ENCODE data around the gene ALG3.

Gene ALG3

DNA sequence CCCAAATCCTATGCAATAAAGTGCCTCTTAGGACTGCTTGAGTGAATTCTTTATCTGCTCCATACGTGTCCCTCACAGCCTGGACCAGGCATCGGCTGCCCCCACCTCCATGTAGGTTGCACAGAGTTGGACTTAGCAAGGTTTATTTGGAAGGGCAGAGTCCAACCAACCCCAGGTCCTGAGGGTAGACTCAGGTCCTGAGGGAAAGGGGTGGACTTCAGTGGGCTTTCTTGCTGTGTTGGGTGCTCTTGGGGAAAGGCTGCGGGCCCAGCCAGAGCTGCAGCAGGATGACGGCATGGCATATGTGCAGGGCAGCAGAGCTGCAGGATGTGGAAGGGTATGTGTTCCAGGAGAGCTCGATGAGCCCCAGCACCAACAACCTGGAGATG is 6.5 kb downstream of the ALG3 start:
- TF ChIP-seq CTCF (conservative IDR thresholded peaks at IDR 0.05; ENCODE audit: low read depth, low read length): no peak
- DNase-seq (ENCODE audit: low read depth): no peak
- H3K4me3 ChIP-seq (ENCODE audit: low read length): no peak overlapping the region

GRCh38 chr3:184241447-184242296 is 7.1 kb downstream of the ALG3 start:
- TF ChIP-seq CTCF (conservative IDR thresholded peaks at IDR 0.05; ENCODE audit: low read depth, low read length): peak; percentile 79
- no peak for DNase-seq (ENCODE audit: low read depth)
- no peak overlapping the region for H3K4me3 ChIP-seq (ENCODE audit: low read length)

DNA sequence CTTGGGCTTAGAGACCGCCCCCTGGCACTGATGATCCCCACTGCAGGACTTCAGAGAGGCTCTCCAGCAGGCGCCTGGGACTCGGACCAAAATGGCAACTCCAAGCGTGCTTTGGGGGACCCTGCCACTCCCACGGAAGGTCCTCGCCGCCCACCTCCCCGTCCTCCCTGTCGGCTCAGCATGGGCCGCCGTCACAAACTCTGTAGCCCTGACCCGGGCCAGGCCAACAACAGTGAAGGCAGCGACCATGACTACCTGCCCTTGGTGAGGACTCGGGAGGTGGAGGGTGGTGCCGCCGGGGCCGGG is 7.7 kb downstream of the ALG3 start:
- no peak overlapping the region for H3K4me3 ChIP-seq (ENCODE audit: low read length)

GRCh38 chr3:184240384-184241140 is 8.2 kb downstream of the ALG3 start:
- peak; percentile 16 for TF ChIP-seq CTCF (conservative IDR thresholded peaks at IDR 0.05; ENCODE audit: low read depth, low read length)
- DNase-seq (ENCODE audit: low read depth): no peak

More for the DNA sequence above, 7.7 kb downstream of the ALG3 start:
- TF ChIP-seq CTCF (conservative IDR thresholded peaks at IDR 0.05; ENCODE audit: low read depth, low read length): no peak
- no peak for DNase-seq (ENCODE audit: low read depth)

GRCh38 chr3:184239708-184240107 is 9.1 kb downstream of the ALG3 start:
- TF ChIP-seq CTCF (conservative IDR thresholded peaks at IDR 0.05; ENCODE audit: low read depth, low read length): no peak
- no peak overlapping the region for H3K4me3 ChIP-seq (ENCODE audit: low read length)
- no peak for DNase-seq (ENCODE audit: low read depth)

More at GRCh38 chr3:184240384-184241140, 8.2 kb downstream of the ALG3 start:
- no peak overlapping the region for H3K4me3 ChIP-seq (ENCODE audit: low read length)

- no peak for DNase-seq (ENCODE audit: low read depth)
- no peak for TF ChIP-seq CTCF (conservative IDR thresholded peaks at IDR 0.05; ENCODE audit: low read depth, low read length)
- H3K4me3 ChIP-seq (ENCODE audit: low read length): no peak overlapping the region
Measured at GRCh38 chr3:184239221-184239620, 9.5 kb downstream of the ALG3 start.

Data from retinal pigment epithelial cell (primary cell).